PC-3 (cell line): ENCODE results near the gene KLF11.

ENCODE experiments used
- EZH2 ChIP-seq: fragments of 300-600 bp; sonication (generic); IDR thresholded peaks from one replicate; pipeline ENCODE4 v1.6.1; 2017; ENCODE audit warnings: antibody characterized with exemption, mild to moderate bottlenecking, low read length; ENCODE audit not compliant: unreplicated experiment
- EZH2phosphoT487 ChIP-seq: fragments of 300-600 bp; sonication (generic); IDR thresholded peaks from 2 replicates; pipeline ENCODE4 v1.6.1; 2018; ENCODE audit warnings: mild to moderate bottlenecking, antibody characterized with exemption, low read length, borderline replicate concordance
- TF ChIP-seq, protein P1 (sequence below): fragments of 300-600 bp; sonication (generic); conservative IDR thresholded peaks from 2 replicates; pipeline ENCODE4 v1.5.1; 2017; ENCODE audit warnings: antibody characterized with exemption, low read depth, mild to moderate bottlenecking, low read length

DNA sequence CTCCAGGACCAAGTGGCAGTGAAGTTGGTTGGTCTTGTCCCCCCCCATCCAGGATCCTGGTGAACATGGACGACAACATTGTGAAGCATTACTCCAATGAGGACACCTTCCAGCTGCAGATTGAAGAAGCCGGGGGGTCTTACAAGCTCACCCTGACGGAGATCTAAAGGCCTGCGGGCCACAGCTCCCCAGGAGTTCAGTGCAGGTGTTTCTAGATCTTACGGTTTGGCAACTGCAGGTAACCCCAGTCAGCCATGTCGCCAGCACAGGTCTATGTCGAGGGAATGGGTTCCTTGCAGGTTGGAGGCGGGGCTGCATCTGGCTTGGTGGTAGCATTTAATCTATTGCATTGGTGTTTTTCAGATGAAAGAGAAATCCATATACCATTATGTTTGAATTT lies 42.8 kb upstream of the KLF11 start:
- TF ChIP-seq, protein P1, sequence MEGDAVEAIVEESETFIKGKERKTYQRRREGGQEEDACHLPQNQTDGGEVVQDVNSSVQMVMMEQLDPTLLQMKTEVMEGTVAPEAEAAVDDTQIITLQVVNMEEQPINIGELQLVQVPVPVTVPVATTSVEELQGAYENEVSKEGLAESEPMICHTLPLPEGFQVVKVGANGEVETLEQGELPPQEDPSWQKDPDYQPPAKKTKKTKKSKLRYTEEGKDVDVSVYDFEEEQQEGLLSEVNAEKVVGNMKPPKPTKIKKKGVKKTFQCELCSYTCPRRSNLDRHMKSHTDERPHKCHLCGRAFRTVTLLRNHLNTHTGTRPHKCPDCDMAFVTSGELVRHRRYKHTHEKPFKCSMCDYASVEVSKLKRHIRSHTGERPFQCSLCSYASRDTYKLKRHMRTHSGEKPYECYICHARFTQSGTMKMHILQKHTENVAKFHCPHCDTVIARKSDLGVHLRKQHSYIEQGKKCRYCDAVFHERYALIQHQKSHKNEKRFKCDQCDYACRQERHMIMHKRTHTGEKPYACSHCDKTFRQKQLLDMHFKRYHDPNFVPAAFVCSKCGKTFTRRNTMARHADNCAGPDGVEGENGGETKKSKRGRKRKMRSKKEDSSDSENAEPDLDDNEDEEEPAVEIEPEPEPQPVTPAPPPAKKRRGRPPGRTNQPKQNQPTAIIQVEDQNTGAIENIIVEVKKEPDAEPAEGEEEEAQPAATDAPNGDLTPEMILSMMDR = no peak
- TF ChIP-seq EZH2phosphoT487 = no peak
- no peak for TF ChIP-seq EZH2
